Activated T-helper 1 cell treated with anti-CD3 and anti-CD28 coated beads, Interleukin-2, amount 50 U/mL, for 16 hours (primary cell): Measurements from ENCODE around the gene ARL4D.
"Not testable (repeated sequence)": the region's sequence is repeated elsewhere in the genome, so short reads cannot be mapped to it uniquely, and the experiment has no call there.

ENCODE experiments used
- DNase-seq, 2 donors: peaks; one replicate each; pipeline ENCODE4 v3.0.0-alpha.2; 2020; ENCODE audit warnings: low read depth in 1 of 2, low spot score in 1 of 2

The ARL4D gene

DNA sequence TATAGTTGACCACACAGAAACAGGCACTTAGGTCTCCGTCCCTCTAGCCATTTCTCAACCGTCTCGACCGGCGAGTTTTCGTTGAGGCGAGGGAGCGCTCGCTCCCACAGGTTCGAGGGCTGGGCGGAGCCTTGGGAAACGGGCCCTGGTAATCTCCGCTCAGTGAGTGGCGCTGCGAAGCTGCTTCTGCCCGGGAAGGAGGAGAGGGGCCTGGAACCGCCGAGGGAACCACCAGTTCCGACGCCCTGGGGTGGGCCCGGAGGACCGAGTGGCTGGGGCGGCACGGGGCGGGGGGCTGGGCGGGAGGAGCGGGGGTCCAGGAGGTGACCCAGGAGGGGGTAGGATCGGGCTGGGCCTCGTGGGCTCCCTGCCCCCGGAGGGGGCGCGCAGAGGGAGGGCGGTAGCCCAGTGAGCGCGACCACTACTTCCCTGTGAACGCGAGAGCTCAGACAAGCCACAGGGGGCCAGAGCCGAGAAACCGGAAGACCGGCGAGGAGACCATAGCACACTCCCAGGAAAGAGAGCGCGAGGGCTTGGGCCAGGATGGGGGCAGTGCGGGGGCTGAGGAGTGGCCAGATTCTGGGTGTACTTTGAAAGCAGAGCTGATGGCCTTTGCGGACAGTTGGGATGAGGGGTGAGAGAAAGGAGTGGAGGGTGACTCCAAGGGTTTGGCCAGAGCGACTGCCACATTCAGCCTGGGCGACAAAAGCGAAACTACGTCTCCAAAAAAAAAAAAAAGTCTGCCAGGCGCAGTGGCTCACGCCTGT is 29.9 kb upstream of the ARL4D start:
- DNase-seq = peak; percentile 44 to 52

DNA sequence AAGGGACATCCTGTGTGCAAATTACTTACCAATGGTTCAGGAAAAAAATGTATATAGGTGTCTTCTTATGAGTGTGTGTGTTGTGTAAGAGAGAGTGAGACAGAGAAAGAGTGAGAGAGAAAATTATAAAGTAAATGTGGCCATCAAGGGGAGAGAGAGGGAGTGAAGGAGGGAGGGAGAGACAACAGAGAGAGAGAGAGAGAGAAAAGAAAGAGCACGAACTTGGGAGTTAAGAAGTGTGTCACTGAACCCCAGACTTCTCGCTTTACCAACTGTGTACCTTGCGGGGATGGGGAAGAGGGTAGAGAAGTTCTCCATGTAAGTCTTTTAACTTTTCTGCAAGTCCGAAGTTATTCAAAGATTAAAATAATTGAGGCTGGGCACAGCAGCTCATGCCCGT is 28.8 kb upstream of the ARL4D start:
- DNase-seq = no peak

GRCh38 chr17:43371227-43371821 is 27.5 kb upstream of the ARL4D start:
- no peak for DNase-seq

DNA sequence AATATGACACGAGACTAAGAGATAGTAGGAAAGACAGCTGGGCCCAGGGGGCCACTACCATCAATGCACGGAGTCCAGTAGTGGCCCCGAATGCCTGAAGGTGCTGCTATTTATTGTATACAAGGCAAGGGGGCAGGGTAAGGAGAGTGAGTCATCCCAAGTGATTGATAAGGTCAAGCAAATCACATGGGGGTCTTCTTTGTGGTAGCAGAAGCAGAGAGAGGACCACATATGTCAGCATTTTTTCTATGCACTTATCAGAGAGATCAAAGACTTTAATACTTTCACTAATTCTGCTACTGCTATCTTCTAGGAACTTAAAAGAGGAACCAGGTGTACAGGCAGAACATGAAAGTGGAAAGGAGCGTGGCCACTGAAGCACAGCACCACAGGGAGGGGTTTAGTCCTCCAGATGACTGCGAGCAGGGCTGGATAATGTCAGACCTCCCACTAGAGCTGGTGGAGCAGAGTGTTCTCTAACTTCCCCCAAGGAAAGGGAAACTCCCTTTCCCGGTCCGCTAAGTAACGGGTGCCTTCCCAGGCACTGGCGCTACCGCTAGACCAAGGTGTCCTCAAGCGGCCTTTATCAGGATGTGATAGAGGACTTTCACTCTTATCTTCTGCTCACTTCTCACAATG is 26.4 kb upstream of the ARL4D start:
- no peak for DNase-seq

DNA sequence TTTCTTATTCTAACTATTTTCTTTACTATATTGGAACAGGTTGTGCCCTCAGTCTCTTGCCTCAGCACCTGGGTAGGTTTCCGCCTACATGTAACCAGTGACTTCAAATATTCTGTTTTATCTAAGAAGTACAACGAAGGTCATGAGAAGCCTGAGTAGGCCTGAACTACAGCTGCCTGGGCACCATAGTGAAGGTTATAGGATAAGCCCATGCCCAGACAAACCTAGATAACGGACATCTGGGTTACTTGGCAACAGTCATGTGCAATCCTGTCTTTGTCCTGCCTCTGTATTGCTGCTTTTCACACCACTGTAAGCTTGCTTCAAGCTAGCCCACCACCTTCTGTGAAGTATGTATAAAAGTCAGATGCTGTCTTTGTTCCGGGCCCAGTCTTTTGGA is 25.4 kb upstream of the ARL4D start:
- no peak for DNase-seq

DNA sequence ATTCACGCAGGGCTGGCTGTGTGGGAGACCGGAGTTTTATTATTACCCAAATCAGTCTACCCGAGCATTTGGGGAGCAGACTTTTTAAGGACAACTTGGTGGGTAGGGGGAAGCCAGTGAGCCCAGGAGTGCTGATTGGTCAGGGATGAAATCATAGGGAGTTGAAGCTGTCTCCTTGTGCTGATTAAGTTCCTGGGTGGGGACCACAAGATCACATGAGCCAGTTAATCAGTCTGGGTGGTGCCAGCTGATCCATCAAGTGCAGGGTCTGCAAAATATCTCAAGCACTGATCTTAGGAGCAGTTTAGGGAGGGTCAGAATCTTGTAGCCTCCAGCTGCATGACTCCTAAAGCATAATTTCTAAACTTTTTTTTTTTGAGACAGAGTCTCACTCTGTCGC is 22.9 kb upstream of the ARL4D start:
- DNase-seq = not testable (repeated sequence)

DNA sequence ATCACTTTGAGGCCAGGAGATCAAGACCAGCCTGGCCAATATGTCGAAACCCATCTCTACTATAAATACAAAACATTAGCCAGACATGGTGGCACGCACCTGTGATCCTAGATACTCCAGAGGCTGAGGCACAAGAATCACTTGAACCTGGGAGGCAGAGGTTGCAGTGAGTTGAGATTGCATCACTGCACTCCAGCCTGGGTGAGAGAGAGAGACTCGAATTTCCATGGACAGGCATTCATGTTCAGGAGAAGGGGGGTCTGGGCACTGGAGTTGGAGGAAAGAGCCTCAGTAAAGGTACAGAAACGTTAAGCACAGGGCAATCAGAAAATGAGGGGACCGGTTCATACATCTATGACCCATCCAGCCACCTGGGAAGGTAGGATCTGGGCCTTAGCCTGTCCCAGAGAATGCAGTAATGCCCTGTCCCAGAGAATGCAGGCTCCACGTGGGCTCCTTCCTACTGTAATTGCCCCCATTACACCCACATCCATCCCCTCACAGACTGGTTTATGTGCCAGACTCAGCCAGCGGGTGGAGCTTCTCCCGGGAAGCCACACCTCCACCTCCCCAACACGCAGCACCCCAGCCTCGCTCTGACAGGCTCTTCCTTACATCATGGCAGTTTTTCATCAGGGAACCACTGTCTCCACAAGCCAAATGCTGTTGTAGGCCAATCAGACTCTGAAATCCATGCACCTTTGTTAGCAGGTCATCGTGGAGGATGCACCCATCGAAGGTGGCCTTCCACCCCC is 21.6 kb upstream of the ARL4D start:
- no peak for DNase-seq

- no peak for DNase-seq
Observed at GRCh38 chr17:43378766-43379165, 20.0 kb upstream of the ARL4D start.

DNA sequence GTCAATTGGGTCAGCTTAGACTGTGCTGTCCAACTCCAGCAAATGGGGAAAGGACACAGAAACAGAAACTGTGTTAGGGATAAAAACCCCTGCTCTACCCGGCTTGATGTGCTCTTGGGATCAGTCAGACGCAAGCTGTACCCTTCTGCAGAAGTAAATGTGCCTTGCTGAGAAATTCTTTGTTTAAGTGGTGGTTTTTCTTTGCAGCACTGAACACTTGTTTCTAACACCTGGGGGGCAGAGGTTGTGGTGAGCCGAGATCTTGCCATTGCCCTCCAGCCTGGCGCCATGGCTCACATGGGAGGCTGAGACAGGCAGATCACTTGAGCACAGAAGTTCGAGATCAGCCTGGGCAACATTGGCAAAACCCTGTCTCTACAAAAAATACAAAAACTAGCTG is 18.5 kb upstream of the ARL4D start:
- DNase-seq = no peak

DNA sequence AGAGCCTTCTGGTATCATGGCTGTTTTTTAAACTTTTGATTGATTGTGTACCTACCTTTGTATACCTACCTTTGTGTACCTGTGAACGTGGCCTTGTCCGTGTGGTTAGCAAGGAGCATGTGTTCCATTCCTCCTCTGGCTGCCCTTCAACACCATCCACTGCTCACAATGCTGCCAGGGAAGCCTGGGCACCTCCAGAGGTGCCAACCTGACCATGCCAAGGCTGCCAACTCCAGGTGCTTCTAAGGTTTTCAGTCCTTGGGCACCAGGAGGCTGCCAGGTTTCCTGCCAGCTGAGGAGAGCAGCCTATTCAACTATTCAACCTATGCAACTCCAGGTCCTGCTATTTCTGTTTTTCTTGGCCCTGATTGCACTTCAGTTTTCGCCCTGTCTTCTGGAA is 17.6 kb upstream of the ARL4D start:
- DNase-seq = no peak

DNA sequence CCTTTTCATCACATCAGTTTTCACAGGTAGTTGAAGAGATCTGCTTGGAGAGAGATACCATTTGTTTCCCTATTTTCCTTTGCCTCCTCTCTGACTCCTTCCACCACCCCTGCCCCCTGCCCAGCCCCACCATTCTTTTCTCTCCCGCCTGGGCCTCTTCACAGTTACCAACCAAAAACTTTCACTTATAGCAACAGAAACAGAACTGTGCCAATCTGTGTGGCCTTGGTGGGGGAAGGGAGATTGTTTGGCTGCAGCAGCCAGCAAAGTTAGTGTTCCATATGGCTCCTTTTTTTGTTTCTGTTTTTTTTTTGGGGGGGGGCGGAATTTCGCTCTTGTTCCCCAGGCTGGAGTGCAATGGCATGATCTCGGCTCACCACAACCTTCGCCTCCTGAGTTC is 17.2 kb upstream of the ARL4D start:
- DNase-seq = no peak

DNA sequence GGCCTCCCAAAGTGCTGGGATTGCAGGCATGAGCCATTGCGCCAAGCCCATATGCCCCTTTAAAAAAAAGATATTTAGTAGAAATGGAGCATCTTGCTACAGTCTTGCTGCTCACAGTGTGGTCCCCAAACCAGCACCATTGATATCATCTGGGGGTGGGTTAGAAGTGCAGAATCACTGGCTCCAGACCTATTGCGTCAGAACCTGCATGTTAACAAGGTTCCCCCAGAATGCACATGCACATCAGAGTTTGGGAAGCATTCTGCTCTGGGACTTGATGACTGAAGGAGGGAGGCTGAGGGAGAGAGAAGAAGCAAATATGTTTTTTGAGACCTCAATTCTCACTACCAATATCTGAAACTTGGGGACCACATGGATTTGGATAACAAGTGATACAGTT is 16.0 kb upstream of the ARL4D start:
- DNase-seq = no peak

DNA sequence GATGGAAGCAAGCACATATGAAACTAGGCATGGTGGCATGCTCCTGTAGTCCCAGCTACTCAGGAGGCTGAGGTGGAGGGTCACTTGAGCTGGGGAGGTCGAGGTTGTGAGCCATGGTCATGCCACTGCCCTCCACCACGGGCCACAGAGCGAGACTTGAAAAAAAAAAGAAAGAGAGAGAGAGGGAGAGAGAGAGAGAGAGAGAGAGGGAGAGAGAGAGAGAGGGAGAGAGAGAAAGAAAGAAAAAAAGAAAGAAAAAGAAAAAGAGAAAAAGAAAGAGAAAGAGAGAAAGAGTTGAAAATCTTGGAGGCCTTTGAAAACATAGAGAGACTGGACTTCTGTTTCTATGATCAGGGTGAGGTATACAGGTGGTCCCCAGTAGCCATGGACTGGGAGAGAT is 15.4 kb upstream of the ARL4D start:
- DNase-seq = no peak

- no peak for DNase-seq
Observed at GRCh38 chr17:43383826-43384475, 14.8 kb upstream of the ARL4D start.

- DNase-seq = no peak
Observed at GRCh38 chr17:43384476-43384862, 14.3 kb upstream of the ARL4D start.

DNA sequence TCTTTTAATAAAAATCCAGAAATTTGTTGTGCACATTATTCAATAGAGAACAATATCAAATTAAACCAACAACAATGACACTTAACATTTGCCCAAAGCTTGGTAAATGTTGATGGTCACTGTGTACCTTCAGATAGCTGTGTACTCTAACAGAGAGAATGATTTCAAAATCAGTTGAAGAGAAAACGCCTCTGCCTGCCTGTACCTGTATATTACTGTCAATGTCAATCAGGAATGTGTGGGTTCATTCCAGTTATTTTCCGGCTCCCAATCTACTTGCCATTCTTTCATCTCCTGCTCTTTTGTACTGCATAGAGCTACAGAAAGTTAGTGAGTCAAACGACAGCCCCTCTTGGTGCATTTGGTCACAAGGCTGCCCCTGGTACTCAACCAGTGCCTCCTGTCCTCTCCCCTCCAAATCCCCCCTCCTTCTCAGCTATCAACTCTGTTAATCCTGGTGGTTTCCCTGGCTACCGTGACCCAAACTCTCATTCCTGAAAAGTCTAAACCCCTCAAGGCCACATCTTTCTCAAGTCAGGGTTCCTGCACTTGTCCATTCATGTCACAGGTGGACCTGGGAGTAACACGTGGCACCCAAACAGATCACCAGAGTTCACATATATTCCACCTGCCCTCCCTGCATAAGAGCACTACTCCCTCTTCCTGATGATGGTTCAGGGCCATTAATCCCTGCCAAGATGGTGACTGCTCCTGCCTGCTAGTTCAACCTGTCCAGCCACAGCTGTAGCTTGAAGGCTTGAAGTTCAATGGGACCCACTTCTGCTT is 13.6 kb upstream of the ARL4D start:
- no peak for DNase-seq

DNA sequence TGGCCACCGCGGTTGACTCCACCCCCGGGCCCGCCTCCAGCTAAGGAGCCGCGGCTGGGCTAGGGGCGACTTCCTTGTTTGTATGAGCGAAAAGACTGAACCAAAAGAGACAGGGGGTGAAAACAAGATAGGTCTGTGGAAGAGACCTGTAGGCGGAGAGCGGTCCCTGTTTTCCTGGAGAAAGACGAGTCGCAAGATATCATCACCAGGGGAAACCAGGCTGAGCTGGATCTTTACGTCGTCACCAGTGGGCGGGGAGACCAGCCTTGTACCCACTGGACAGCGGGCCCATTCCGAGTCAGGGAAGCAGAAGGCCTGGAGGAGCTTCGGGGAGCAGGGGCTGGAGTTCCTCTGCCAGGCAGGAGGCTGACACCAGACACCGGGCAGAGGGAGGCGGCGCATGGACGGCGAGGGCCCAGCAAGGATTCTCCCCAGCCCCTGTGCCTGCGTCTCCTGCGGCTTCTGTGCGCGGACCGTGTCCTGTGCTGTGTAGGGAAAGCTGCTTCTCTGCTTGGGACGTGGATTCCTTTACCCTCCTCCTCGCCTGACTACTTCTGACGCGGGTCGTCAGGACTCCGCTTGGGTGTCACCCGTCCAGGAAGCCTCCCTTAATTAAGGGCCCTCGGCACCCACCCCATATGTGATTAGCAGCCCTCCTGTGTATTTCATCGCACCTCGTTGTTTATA is 10.3 kb upstream of the ARL4D start:
- DNase-seq = peak; percentile 82

DNA sequence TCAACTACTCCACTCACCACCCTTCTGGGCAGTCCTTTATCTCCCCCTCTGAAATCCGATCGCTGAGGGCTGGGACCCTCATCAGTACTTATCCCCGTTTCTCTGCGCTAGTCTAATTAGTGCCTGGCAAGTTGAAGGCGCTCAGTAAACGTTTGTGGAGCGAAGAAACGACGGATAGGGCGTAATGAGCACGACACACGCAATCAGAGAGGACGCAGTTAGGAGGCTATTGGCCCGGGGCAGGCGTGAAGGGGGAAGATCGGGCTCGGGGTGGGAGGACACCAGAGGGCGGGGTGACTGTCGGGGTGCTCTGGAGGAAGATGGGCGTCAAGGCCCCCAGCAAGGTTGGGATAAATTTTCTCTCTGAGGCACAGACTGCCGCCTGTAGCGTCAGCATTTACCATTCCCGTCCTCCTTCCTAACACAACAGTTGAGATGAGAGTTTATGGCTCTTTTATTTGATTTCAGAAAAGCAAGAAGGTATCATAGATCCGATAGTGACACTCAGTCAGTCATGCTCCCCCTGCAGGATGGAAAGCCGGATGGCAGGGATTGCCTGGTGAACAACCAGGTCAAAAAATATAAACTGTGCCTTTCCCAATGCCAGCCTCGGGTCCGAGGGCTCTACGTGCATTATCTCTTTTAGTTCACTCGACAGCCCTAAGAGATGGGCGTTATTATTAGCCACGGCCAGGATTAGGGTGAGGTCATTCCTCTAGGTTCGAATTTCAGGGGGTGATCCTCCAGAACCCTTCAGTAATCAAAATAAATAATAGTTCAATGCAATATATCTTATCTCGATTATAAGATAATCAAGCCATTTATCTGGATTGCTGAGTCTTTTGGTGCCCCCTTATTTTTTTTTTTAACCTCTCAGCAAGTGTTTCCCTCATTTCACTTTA is 9.5 kb upstream of the ARL4D start:
- peak; percentile 67 to 69 for DNase-seq

DNA sequence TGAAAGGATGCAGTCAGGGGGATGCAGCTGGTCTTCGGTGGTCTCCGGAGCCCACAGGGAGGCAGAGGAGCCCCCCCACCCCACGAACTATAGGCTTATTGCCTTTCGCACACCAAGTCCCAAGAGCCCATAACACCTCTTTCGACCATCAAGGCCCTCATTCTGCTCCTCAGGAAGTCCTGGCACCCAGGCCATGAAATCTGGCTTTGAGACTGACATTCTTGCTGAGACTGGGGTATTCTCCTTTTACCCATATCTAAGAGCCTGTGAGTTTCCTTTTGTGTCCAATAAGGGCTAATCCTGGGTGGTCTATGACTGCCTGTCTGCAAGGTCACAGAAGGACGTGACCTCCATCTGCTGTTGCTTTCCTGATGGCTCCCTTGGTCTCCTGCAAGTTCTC is 6.4 kb upstream of the ARL4D start:
- DNase-seq = no peak
